BE2C (cell line): ENCODE results near the gene RPL21.
"Not testable (repeated sequence)": the region's sequence is repeated elsewhere in the genome, so short reads cannot be mapped to it uniquely, and the experiment has no call there.

Experiments used
- DNase-seq: peaks from one replicate; pipeline ENCODE4 v3.0.0-alpha.2; 2020
- H3K27me3 ChIP-seq: fragments of 250-450 bp; sonication (Bioruptor Pico); 2 replicates; pipeline ENCODE4 v1.5.1; 2020; ENCODE audit warnings: mild to moderate bottlenecking
- H3K36me3 ChIP-seq: fragments of 250-450 bp; sonication (Bioruptor Pico); 2 replicates; pipeline ENCODE4 v1.5.1; 2020; ENCODE audit warnings: mild to moderate bottlenecking
- H3K4me1 ChIP-seq: fragments of 250-450 bp; sonication (Bioruptor Pico); 2 replicates; pipeline ENCODE4 v1.5.1; 2020
- H3K4me3 ChIP-seq: 2 replicates; pipeline ENCODE4 v1.5.1; 2011; ENCODE audit warnings: low read depth, low read length
- H3K9me3 ChIP-seq: fragments of 250-450 bp; sonication (Bioruptor Pico); 2 replicates; pipeline ENCODE4 v1.5.1; 2020
- CTCF ChIP-seq: IDR thresholded peaks from 2 replicates; pipeline ENCODE4 v1.5.1; 2012; ENCODE audit warnings: mild to moderate bottlenecking, low read depth, low read length

Gene RPL21

GRCh38 chr13:27289011-27289665, 37.8 kb downstream of the RPL21 start:
- H3K36me3 ChIP-seq, result no peaks in the 10 kb centered on the region
- no peaks in the 10 kb centered on the region for H3K9me3 ChIP-seq
- no peak for DNase-seq
- peaks cover 10% of the 10 kb centered on the region for H3K27me3 ChIP-seq
- no peak for TF ChIP-seq CTCF
- no peaks in the 10 kb centered on the region for H3K4me1 ChIP-seq
- H3K4me3 ChIP-seq, result no peak overlapping the region

GRCh38 chr13:27290715-27291114, 39.4 kb downstream of the RPL21 start:
- H3K36me3 ChIP-seq, result no peaks in the 10 kb centered on the region

GRCh38 chr13:27291967-27292366, 40.6 kb downstream of the RPL21 start:
- not testable (repeated sequence) for H3K4me1 ChIP-seq, DNase-seq, H3K4me3 ChIP-seq, H3K36me3 ChIP-seq, H3K9me3 ChIP-seq
- H3K27me3 ChIP-seq, result peaks cover 36% of the 10 kb centered on the region

More at GRCh38 chr13:27290715-27291114, 39.4 kb downstream of the RPL21 start:
- Histone ChIP-seq H3K4me1 (no peaks in the 10 kb centered on the region), H3K27me3 (peaks cover 26% of the 10 kb centered on the region), H3K9me3 (no peaks in the 10 kb centered on the region), H3K4me3 (no peak overlapping the region)
- DNase-seq, result no peak
- TF ChIP-seq CTCF, result no peak

GRCh38 chr13:27293076-27293691, 41.8 kb downstream of the RPL21 start:
- no peak for TF ChIP-seq CTCF

GRCh38 chr13:27293873-27294515, 42.6 kb downstream of the RPL21 start:
- Histone ChIP-seq H3K27me3 (peaks cover 53% of the 10 kb centered on the region), H3K9me3 (no peaks in the 10 kb centered on the region), H3K4me1 (no peaks in the 10 kb centered on the region), H3K36me3 (no peaks in the 10 kb centered on the region), H3K4me3 (no peak overlapping the region)
- DNase-seq, result no peak
- no peak for TF ChIP-seq CTCF

More at GRCh38 chr13:27293076-27293691, 41.8 kb downstream of the RPL21 start:
- H3K4me3 ChIP-seq, result no peak overlapping the region
- H3K4me1 ChIP-seq, result no peaks in the 10 kb centered on the region
- H3K9me3 ChIP-seq, result no peaks in the 10 kb centered on the region
- DNase-seq, result no peak
- H3K36me3 ChIP-seq, result no peaks in the 10 kb centered on the region
- H3K27me3 ChIP-seq, result peaks cover 48% of the 10 kb centered on the region

- DNase-seq, result no peak
- Histone ChIP-seq H3K9me3 (no peaks in the 10 kb centered on the region), H3K4me3 (no peak overlapping the region), H3K4me1 (no peaks in the 10 kb centered on the region), H3K27me3 (peaks cover 57% of the 10 kb centered on the region), H3K36me3 (no peaks in the 10 kb centered on the region)
- TF ChIP-seq CTCF, result no peak
Observed at GRCh38 chr13:27295096-27295495, 43.7 kb downstream of the RPL21 start.
